ENCODE data around the gene MLXIP.

- no peak for TF ChIP-seq CTCF (conservative IDR thresholded peaks at IDR 0.05; ENCODE audit: low read depth, low read length)
- no peak for TF ChIP-seq POLR2A (IDR thresholded peaks at IDR 0.05; ENCODE audit: low read depth, low read length)
- TF ChIP-seq USF2 (IDR thresholded peaks at IDR 0.05; ENCODE audit: low read depth, low read length) = no peak
- TF ChIP-seq MAZ (IDR thresholded peaks at IDR 0.05; ENCODE audit: borderline replicate concordance, low read depth, low read length) = no peak
These were observed 66.3 kb downstream of the MLXIP start for GRCh38 chr12:122144885-122145284.

All from IMR-90 (cell line).